Subcutaneous abdominal adipose tissue (tissue), 5 donors: Measurements from ENCODE around the gene CNGA1.
"Not testable (repeated sequence)": the region's sequence is repeated elsewhere in the genome, so short reads cannot be mapped to it uniquely, and the experiment has no call there.

Experiments
- H3K27ac ChIP-seq: one replicate; pipeline ENCODE4 v1.7.0; 2013; ENCODE audit warnings: low read depth, mild to moderate bottlenecking, inconsistent platforms, low read length, moderate library complexity
- H3K27me3 ChIP-seq, 5 donors: one replicate each; pipeline ENCODE4 v1.7.0; 2013; ENCODE audit warnings: low read length in 5 of 5, inconsistent platforms in 1 of 5; ENCODE audit not compliant: control insufficient read depth in 5 of 5, insufficient read depth in 4 of 5
- H3K36me3 ChIP-seq, 5 donors: one replicate each; pipeline ENCODE4 v1.7.0; 2013; ENCODE audit warnings: low read length in 5 of 5; ENCODE audit not compliant: control insufficient read depth in 5 of 5, insufficient read depth in 5 of 5
- H3K4me1 ChIP-seq, 5 donors: one replicate each; pipeline ENCODE4 v1.7.0; 2013; ENCODE audit warnings: low read length in 5 of 5, mild to moderate bottlenecking in 3 of 5, moderate library complexity in 1 of 5; ENCODE audit not compliant: control insufficient read depth in 5 of 5, insufficient read depth in 5 of 5
- H3K4me3 ChIP-seq, 5 donors: one replicate each; pipeline ENCODE4 v1.7.0; 2013; ENCODE audit warnings: low read length in 5 of 5, low read depth in 1 of 5
- H3K9ac ChIP-seq, 5 donors: one replicate each; pipeline ENCODE4 v1.7.0; 2013; ENCODE audit warnings: low read length in 5 of 5, mild to moderate bottlenecking in 4 of 5, moderate library complexity in 3 of 5
- H3K9me3 ChIP-seq, 5 donors: one replicate each; pipeline ENCODE4 v1.7.0; 2013; ENCODE audit warnings: low read length in 5 of 5; ENCODE audit not compliant: control insufficient read depth in 5 of 5
- donor health status: healthy.
- donor health status: healthy.
- donor health status: healthy.
- donor health status: healthy.
- donor health status: healthy.

The CNGA1 gene

GRCh38 chr4:48017108-48017571, 659 bp upstream of the CNGA1 start:
- Histone ChIP-seq H3K4me1 (peaks cover 3 to 23% (median 18%) of the 10 kb centered on the region in 5 donors), H3K27ac (no peak overlapping the region), H3K4me3 (peak overlapping the region; percentile 65 to 90 (median 74)), H3K36me3 (no peaks in the 10 kb centered on the region), H3K9ac (peak overlapping the region; percentile 48 to 82 (median 61)), H3K27me3 (peaks cover 0 to 7% (median 0%) of the 10 kb centered on the region in 5 donors), H3K9me3 (no peaks in the 10 kb centered on the region)

- peak overlapping the region in 3 of 5 donors; percentile 43 to 82 (median 61) for H3K9ac ChIP-seq
- no peaks in the 10 kb centered on the region for H3K36me3 ChIP-seq
- no peak overlapping the region for H3K27ac ChIP-seq
- H3K4me3 ChIP-seq = peak overlapping the region in 4 of 5 donors; percentile 65 to 90 (median 74)
- H3K27me3 ChIP-seq = peaks cover 0 to 7% (median 0%) of the 10 kb centered on the region in 5 donors
- no peaks in the 10 kb centered on the region for H3K9me3 ChIP-seq
- H3K4me1 ChIP-seq = peaks cover 3 to 19% (median 18%) of the 10 kb centered on the region in 5 donors
These were observed 803 bp downstream of the CNGA1 start for GRCh38 chr4:48015678-48016077.

- H3K36me3 ChIP-seq = no peaks in the 10 kb centered on the region
- H3K27ac ChIP-seq = no peak overlapping the region
- peaks cover 3 to 19% (median 18%) of the 10 kb centered on the region in 5 donors for H3K4me1 ChIP-seq
- H3K27me3 ChIP-seq = peaks cover 0 to 7% (median 0%) of the 10 kb centered on the region in 5 donors
- H3K9ac ChIP-seq = no peak overlapping the region
- H3K9me3 ChIP-seq = no peaks in the 10 kb centered on the region
- H3K4me3 ChIP-seq = no peak overlapping the region
These were observed 1.3 kb downstream of the CNGA1 start for GRCh38 chr4:48015216-48015615.

- Histone ChIP-seq H3K4me1 (peaks cover 3 to 19% (median 18%) of the 10 kb centered on the region in 5 donors), H3K36me3 (no peaks in the 10 kb centered on the region), H3K9me3 (peaks cover 0 to 6% (median 0%) of the 10 kb centered on the region in 5 donors), H3K9ac (no peak overlapping the region), H3K4me3 (peak overlapping the region in 3 of 5 donors; percentile 14 to 42 (median 16)), H3K27me3 (peaks cover 0 to 7% (median 0%) of the 10 kb centered on the region in 5 donors), H3K27ac (no peak overlapping the region)
These were observed 3.7 kb downstream of the CNGA1 start for GRCh38 chr4:48012824-48013223.

- Histone ChIP-seq H3K9ac (no peak overlapping the region), H3K4me1 (peaks cover 0 to 10% (median 9%) of the 10 kb centered on the region in 5 donors), H3K36me3 (no peaks in the 10 kb centered on the region), H3K27ac (no peak overlapping the region), H3K4me3 (no peak overlapping the region), H3K27me3 (no peaks in the 10 kb centered on the region), H3K9me3 (peaks cover 0 to 12% (median 3%) of the 10 kb centered on the region in 5 donors)
These were observed 4.8 kb downstream of the CNGA1 start for GRCh38 chr4:48011722-48012121.

GRCh38 chr4:48010906-48011305, 5.6 kb downstream of the CNGA1 start:
- H3K27me3 ChIP-seq, H3K36me3 ChIP-seq, H3K4me3 ChIP-seq, H3K4me1 ChIP-seq, H3K27ac ChIP-seq, H3K9ac ChIP-seq: not testable (repeated sequence)
- H3K9me3 ChIP-seq = peaks cover 0 to 12% (median 3%) of the 10 kb centered on the region in 5 donors

- Histone ChIP-seq H3K27ac (no peak overlapping the region), H3K9ac (no peak overlapping the region), H3K4me3 (no peak overlapping the region), H3K36me3 (no peaks in the 10 kb centered on the region), H3K27me3 (no peaks in the 10 kb centered on the region), H3K9me3 (peaks cover 0 to 12% (median 3%) of the 10 kb centered on the region in 5 donors), H3K4me1 (no peaks in the 10 kb centered on the region)
These were observed 8.4 kb downstream of the CNGA1 start for GRCh38 chr4:48008021-48008596.

- Histone ChIP-seq H3K4me1 (no peaks in the 10 kb centered on the region), H3K4me3 (no peak overlapping the region), H3K27ac (no peak overlapping the region), H3K9me3 (peaks cover 0 to 12% (median 3%) of the 10 kb centered on the region in 5 donors), H3K36me3 (no peaks in the 10 kb centered on the region), H3K9ac (no peak overlapping the region), H3K27me3 (no peaks in the 10 kb centered on the region)
These were observed 10.7 kb downstream of the CNGA1 start for GRCh38 chr4:48005781-48006180.

- H3K36me3 ChIP-seq, H3K27ac ChIP-seq, H3K27me3 ChIP-seq, H3K4me3 ChIP-seq, H3K4me1 ChIP-seq, H3K9ac ChIP-seq, H3K9me3 ChIP-seq: not testable (repeated sequence)
These were observed 12.9 kb downstream of the CNGA1 start for GRCh38 chr4:48003568-48003967.

GRCh38 chr4:48002267-48002666, 14.2 kb downstream of the CNGA1 start:
- no peaks in the 10 kb centered on the region for H3K36me3 ChIP-seq

More at GRCh38 chr4:48002267-48002666, 14.2 kb downstream of the CNGA1 start:
- Histone ChIP-seq H3K27me3 (no peaks in the 10 kb centered on the region), H3K4me3 (no peak overlapping the region), H3K9ac (no peak overlapping the region), H3K9me3 (peaks cover 0 to 5% (median 1%) of the 10 kb centered on the region in 5 donors), H3K27ac (no peak overlapping the region), H3K4me1 (no peaks in the 10 kb centered on the region)
